ENCODE measurements around the gene RBM20. TPM values are rescaled to one million over a fixed set of nuclear protein-coding genes. Genes with fewer than 3 reads are reported as not detected.

The RBM20 gene
- total RNA-seq, 1 experiment from 2014 or later: not detected

GRCh38 chr10:110717781-110718589 lies 73.8 kb downstream of the RBM20 start:
- Mint-ChIP-seq H3K9me3 (ENCODE audit: low read depth, unreplicated experiment) (no peaks in the 10 kb centered on the region), H3K36me3 (ENCODE audit: insufficient read depth, unreplicated experiment) (no peaks in the 10 kb centered on the region), H3K4me3 (ENCODE audit: low read depth, unreplicated experiment) (no peak overlapping the region), H3K27me3 (ENCODE audit: unreplicated experiment) (peaks cover 62% of the 10 kb centered on the region), H3K27ac (ENCODE audit: unreplicated experiment) (no peak overlapping the region), H3K4me1 (ENCODE audit: low read depth, unreplicated experiment) (no peaks in the 10 kb centered on the region)
- intact Hi-C loops (cut with micrococcal nuclease; ENCODE audit: unreplicated experiment): no loop called here
- CTCF ChIA-PET: no interaction called here
- BruUV-seq (replicated peaks): no TSS peak
- DNase-seq: no peak
- TF ChIP-seq, protein P1, sequence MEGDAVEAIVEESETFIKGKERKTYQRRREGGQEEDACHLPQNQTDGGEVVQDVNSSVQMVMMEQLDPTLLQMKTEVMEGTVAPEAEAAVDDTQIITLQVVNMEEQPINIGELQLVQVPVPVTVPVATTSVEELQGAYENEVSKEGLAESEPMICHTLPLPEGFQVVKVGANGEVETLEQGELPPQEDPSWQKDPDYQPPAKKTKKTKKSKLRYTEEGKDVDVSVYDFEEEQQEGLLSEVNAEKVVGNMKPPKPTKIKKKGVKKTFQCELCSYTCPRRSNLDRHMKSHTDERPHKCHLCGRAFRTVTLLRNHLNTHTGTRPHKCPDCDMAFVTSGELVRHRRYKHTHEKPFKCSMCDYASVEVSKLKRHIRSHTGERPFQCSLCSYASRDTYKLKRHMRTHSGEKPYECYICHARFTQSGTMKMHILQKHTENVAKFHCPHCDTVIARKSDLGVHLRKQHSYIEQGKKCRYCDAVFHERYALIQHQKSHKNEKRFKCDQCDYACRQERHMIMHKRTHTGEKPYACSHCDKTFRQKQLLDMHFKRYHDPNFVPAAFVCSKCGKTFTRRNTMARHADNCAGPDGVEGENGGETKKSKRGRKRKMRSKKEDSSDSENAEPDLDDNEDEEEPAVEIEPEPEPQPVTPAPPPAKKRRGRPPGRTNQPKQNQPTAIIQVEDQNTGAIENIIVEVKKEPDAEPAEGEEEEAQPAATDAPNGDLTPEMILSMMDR (IDR thresholded peaks at IDR 0.05; ENCODE audit: unreplicated experiment): no peak

GRCh38 chr10:110721406-110722038 lies 77.4 kb downstream of the RBM20 start:
- BruUV-seq (replicated peaks): no TSS peak
- no peak overlapping the region for H3K27ac Mint-ChIP-seq (ENCODE audit: unreplicated experiment)
- CTCF ChIA-PET: no interaction called here

DNA sequence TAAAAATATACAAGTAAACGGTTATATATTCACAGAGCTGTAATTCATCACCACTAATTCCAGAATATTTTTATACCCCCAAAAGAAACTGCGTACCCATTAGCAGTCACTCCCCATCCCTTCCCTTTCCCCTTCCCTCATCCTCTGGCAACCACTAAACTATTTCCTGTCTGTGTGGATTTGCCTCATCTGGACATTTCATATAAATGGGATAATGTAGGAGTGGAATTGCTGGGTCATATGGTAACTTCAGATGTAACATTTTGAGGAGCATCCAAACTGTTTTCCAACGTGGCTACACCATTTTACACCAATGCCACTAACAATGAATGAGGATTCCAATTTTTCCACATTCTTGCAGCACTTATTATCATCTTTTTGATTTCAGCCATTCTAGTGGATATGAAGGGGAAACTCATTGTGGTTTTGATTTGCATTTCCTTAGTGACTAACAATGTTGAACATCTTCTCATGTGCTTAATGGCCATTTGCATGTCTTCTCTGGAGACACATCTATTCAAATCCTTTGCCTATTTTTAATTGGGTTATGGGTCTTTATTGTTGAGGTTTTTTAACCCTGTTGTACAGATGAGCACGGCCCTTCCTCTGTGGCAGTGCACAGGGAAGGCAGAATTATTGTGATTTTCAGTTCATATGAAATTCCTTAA lies 79.2 kb downstream of the RBM20 start:
- intact Hi-C loops (cut with micrococcal nuclease; ENCODE audit: unreplicated experiment): no loop called here
- DNase-seq: no peak
- Mint-ChIP-seq H3K9me3 (ENCODE audit: low read depth, unreplicated experiment) (no peaks in the 10 kb centered on the region), H3K36me3 (ENCODE audit: insufficient read depth, unreplicated experiment) (no peaks in the 10 kb centered on the region), H3K4me1 (ENCODE audit: low read depth, unreplicated experiment) (no peaks in the 10 kb centered on the region), H3K27ac (ENCODE audit: unreplicated experiment) (no peak overlapping the region), H3K4me3 (ENCODE audit: low read depth, unreplicated experiment) (no peak overlapping the region), H3K27me3 (ENCODE audit: unreplicated experiment) (peaks cover 38% of the 10 kb centered on the region)
- CTCF ChIA-PET: interaction anchor here (0.7 kb wide), 1 partner anchor 9 kb away, joined by 3 read pairs; no protein-coding TSS in a partner anchor
- no TSS peak for BruUV-seq (replicated peaks)
- TF ChIP-seq, protein P1 (IDR thresholded peaks at IDR 0.05; ENCODE audit: unreplicated experiment): no peak

More at GRCh38 chr10:110721406-110722038, 77.4 kb downstream of the RBM20 start:
- intact Hi-C loops (cut with micrococcal nuclease; ENCODE audit: unreplicated experiment): no loop called here
- DNase-seq: no peak
- TF ChIP-seq, protein P1 (IDR thresholded peaks at IDR 0.05; ENCODE audit: unreplicated experiment): no peak
- Mint-ChIP-seq H3K4me1 (ENCODE audit: low read depth, unreplicated experiment) (no peaks in the 10 kb centered on the region), H3K36me3 (ENCODE audit: insufficient read depth, unreplicated experiment) (no peaks in the 10 kb centered on the region), H3K9me3 (ENCODE audit: low read depth, unreplicated experiment) (no peaks in the 10 kb centered on the region), H3K27me3 (ENCODE audit: unreplicated experiment) (peaks cover 54% of the 10 kb centered on the region), H3K4me3 (ENCODE audit: low read depth, unreplicated experiment) (no peak overlapping the region)

DNA sequence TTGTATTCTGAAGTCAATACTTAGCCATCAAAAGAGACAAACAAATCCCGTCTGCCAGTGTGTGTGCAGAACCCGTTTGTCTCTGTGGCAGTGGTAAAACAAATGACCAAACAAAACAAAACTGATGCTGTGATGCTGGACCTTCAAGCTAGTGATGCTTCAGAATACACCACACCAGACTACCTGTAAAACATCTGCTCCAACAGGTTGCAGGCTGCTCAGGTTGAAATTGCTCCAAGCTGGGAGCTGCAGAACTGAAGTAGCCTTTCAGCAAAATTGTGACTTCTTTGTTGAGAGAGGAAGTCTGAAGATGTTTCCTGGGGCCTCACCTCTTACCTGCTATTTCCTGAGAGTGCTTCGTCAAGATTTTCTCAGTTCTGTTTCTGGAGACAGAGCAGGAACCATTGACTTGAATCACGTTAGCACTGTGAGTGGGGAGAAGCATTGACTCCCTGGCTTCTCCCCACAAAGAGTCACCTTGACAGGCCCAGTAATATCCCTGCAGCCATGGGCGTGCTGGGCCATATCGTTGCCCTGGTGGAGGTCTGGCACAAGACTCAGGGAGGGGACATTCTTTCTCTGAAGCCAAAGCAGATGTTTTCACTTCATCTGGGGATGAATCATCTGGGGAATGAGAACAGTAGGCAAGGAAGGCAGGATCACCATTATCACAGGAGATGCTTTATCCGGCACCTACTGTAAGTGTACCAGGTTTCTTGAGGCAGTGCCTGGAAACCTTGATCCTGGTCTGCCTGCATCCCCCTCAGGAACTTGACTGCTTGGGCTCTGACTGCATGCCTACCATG lies 80.2 kb downstream of the RBM20 start:
- TF ChIP-seq, protein P1 (IDR thresholded peaks at IDR 0.05; ENCODE audit: unreplicated experiment): no peak
- intact Hi-C loops (cut with micrococcal nuclease; ENCODE audit: unreplicated experiment): no loop called here
- CTCF ChIA-PET: no interaction called here
- no peaks in the 10 kb centered on the region for H3K4me1 Mint-ChIP-seq (ENCODE audit: low read depth, unreplicated experiment)
- peaks cover 45% of the 10 kb centered on the region for H3K27me3 Mint-ChIP-seq (ENCODE audit: unreplicated experiment)
- no peaks in the 10 kb centered on the region for H3K36me3 Mint-ChIP-seq (ENCODE audit: insufficient read depth, unreplicated experiment)
- no TSS peak for BruUV-seq (replicated peaks)
- DNase-seq: no peak
- H3K9me3 Mint-ChIP-seq (ENCODE audit: low read depth, unreplicated experiment): no peaks in the 10 kb centered on the region
- no peak overlapping the region for H3K27ac Mint-ChIP-seq (ENCODE audit: unreplicated experiment)
- H3K4me3 Mint-ChIP-seq (ENCODE audit: low read depth, unreplicated experiment): no peak overlapping the region

All from Calu3 (cell line).